GM12892 (cell line): Measurements from ENCODE around the gene GJA3.

ENCODE experiments used
- POLR2A ChIP-seq: IDR thresholded peaks from 2 replicates; pipeline ENCODE4 v1.6.1; 2011; ENCODE audit warnings: low read depth, low read length, control low read depth
- POLR2AphosphoS5 ChIP-seq: IDR thresholded peaks from 2 replicates; pipeline ENCODE4 v1.6.1; 2011; ENCODE audit warnings: low read depth, low read length, control low read depth
- TAF1 ChIP-seq: IDR thresholded peaks from 2 replicates; pipeline ENCODE4 v1.6.1; 2011; ENCODE audit warnings: low read depth, mild to moderate bottlenecking, control low read depth, low read length, borderline replicate concordance

- TF ChIP-seq POLR2A (no peak), POLR2AphosphoS5 (no peak), TAF1 (no peak)
Measured at GRCh38 chr13:20182231-20182846, 21.5 kb upstream of the GJA3 start.
